K562 (cell line): Measurements from ENCODE around the gene SERPIND1. TPM values are rescaled to one million over a fixed set of nuclear protein-coding genes. Genes with fewer than 3 reads are reported as not detected.

ENCODE experiments used
- ATAC-seq: fragments of 200-7000 bp; cut with Tn5 transposase; 3 replicates; pipeline ENCODE4 v1.9.1; 2020; ENCODE audit warnings: moderate library complexity
- BruUV-seq: library from RNA; stranded (reverse); fragments of 400-500 nt; replicated peaks from 2 replicates; lab custom pipeline; 2021; lab: Mats Ljungman, UMichigan
- CTCF ChIA-PET: fragments of 300-600 bp; formaldehyde crosslinking; extraction: SDS; loops from one replicate; lab custom pipeline; 2021; ENCODE audit warnings: low intra/inter-chr PET ratio; lab: Yijun Ruan, JAX
- POLR2A ChIA-PET: fragments of 300-600, 350-650 bp; sonication (Branson Sonifier 250); formaldehyde crosslinking; extraction: SDS; loops from one replicate; lab custom pipeline; 2021; ENCODE audit warnings: antibody characterized with exemption, inconsistent platforms; lab: Yijun Ruan, JAX
- DNase-seq, 4 experiments: peaks; one replicate each; pipeline versions ENCODE4 v3.0.0 to v3.0.0-alpha.2; 2011 to 2018; ENCODE audit warnings: low spot score in 3 of 4, mixed read lengths in 3 of 4; ENCODE audit errors: extremely low read depth in 1 of 4
- FAIRE-seq: peaks from 2 replicates; lab custom pipeline; 2011; peaks lifted over from hg19 to GRCh38; lab: Jason Lieb, UNC
- H2AFZ ChIP-seq: 2 replicates; pipeline ENCODE4 v1.6.0; 2011; ENCODE audit warnings: low read depth, low read length, control low read depth, inconsistent platforms
- H3K27ac ChIP-seq: fragments of 200-600 bp; 3 replicates; pipeline ENCODE4 v1.8.0; 2011; ENCODE audit warnings: low read depth, mild to moderate bottlenecking, control low read depth, inconsistent platforms, low read length, moderate library complexity, mixed read lengths; ENCODE audit errors: extremely low read depth
- H3K27me3 ChIP-seq, 2 experiments: fragments of 300-600 bp in 1 of 2; 2 replicates in 1 of 2; 3 replicates in 1 of 2; pipeline versions ENCODE4 v1.6.0 to v1.8.0; 2011; ENCODE audit warnings: inconsistent platforms in 2 of 2, low read length in 2 of 2, mild to moderate bottlenecking in 1 of 2, mixed read lengths in 1 of 2, moderate library complexity in 1 of 2; ENCODE audit not compliant: control insufficient read depth in 2 of 2, insufficient read depth in 2 of 2
- H3K36me3 ChIP-seq: fragments of 300-600 bp; 3 replicates; pipeline ENCODE4 v1.8.0; 2011; ENCODE audit warnings: mild to moderate bottlenecking, low read length, inconsistent platforms; ENCODE audit not compliant: control insufficient read depth, insufficient read depth
- H3K4me1 ChIP-seq, 2 experiments: fragments of 200-600 bp in 1 of 2; replicated peaks in 1 of 2; 2 replicates in 1 of 2; 3 replicates in 1 of 2; pipeline versions ENCODE4 v1.5.1 to v1.8.0; 2011; ENCODE audit warnings: inconsistent platforms in 2 of 2, low read length in 2 of 2, mild to moderate bottlenecking in 1 of 2, mixed read lengths in 1 of 2, moderate library complexity in 1 of 2; ENCODE audit not compliant: control insufficient read depth in 2 of 2, insufficient read depth in 2 of 2
- H3K4me2 ChIP-seq: 2 replicates; pipeline ENCODE4 v1.6.1; 2011; ENCODE audit warnings: low read length, control low read depth, inconsistent platforms, mixed read lengths; ENCODE audit not compliant: insufficient read depth
- H3K4me3 ChIP-seq: fragments of 200-600 bp; sonication (generic), shearing (Covaris generic); 2 replicates; pipeline ENCODE4 v1.5.1; 2016; ENCODE audit warnings: control low read depth, inconsistent platforms
- H3K79me2 ChIP-seq: fragments of 200-600 bp; 3 replicates; pipeline ENCODE4 v1.8.0; 2011; ENCODE audit warnings: low read length, inconsistent platforms; ENCODE audit not compliant: control insufficient read depth, insufficient read depth
- H3K9ac ChIP-seq, 2 experiments: 2 replicates each; pipeline versions ENCODE4 v1.6.0 to v1.6.1; 2011; ENCODE audit warnings: low read depth in 2 of 2, low read length in 2 of 2, control low read depth in 1 of 2, inconsistent platforms in 1 of 2, mild to moderate bottlenecking in 1 of 2, mixed read lengths in 1 of 2; ENCODE audit not compliant: insufficient read depth in 1 of 2
- H3K9me1 ChIP-seq: one replicate; pipeline ENCODE4 v1.6.0; 2011; ENCODE audit warnings: inconsistent platforms, mild to moderate bottlenecking, low read length, moderate library complexity; ENCODE audit not compliant: control insufficient read depth, insufficient read depth
- H3K9me3 ChIP-seq: replicated peaks from 2 replicates; pipeline ENCODE4 v1.5.1; 2011; ENCODE audit warnings: low read depth, low read length, inconsistent platforms; ENCODE audit not compliant: control insufficient read depth, insufficient read depth
- H4K20me1 ChIP-seq: replicated peaks from 2 replicates; pipeline ENCODE4 v1.6.1; 2011; ENCODE audit warnings: low read length, inconsistent platforms, mixed read lengths; ENCODE audit not compliant: control insufficient read depth, insufficient read depth
- CBFB ChIP-seq: sonication (generic); formaldehyde crosslinking; IDR thresholded peaks from 2 replicates; pipeline ENCODE4 v1.4.0; 2020; ENCODE audit warnings: mild to moderate bottlenecking, missing genetic modification reagents
- JUN ChIP-seq, 2 experiments: sonication (generic) in 1 of 2; formaldehyde crosslinking in 1 of 2; IDR thresholded peaks; 2 replicates each; pipeline versions ENCODE4 v1.6.1 to v1.8.0; 2012 to 2022; ENCODE audit warnings: borderline replicate concordance in 2 of 2, mild to moderate bottlenecking in 2 of 2, improper control_type of control experiment in 1 of 2, low read depth in 1 of 2, low read length in 1 of 2, missing genetic modification reagents in 1 of 2
- MAX ChIP-seq: sonication (generic); formaldehyde crosslinking; IDR thresholded peaks from 2 replicates; pipeline ENCODE4 v1.9.0; 2022; ENCODE audit warnings: mild to moderate bottlenecking, missing genetic modification reagents
- NR1H2 ChIP-seq: sonication (generic); formaldehyde crosslinking; IDR thresholded peaks from 2 replicates; pipeline ENCODE4 v1.4.0; 2020; ENCODE audit warnings: mild to moderate bottlenecking, missing genetic modification reagents
- NUFIP1 ChIP-seq: fragments of 450-650 bp; IDR thresholded peaks from 2 replicates; pipeline ENCODE4 v1.6.1; 2018; ENCODE audit not compliant: partially characterized antibody
- POLR2AphosphoS2 ChIP-seq: IDR thresholded peaks from 2 replicates; pipeline ENCODE4 v1.6.1; 2012; ENCODE audit warnings: low read length, improper control_type of control experiment
- RNF2 ChIP-seq: sonication (generic); IDR thresholded peaks from 2 replicates; pipeline ENCODE4 v1.6.1; 2016
- STAG1 ChIP-seq: sonication (generic); formaldehyde crosslinking; IDR thresholded peaks from 2 replicates; pipeline ENCODE4 v1.5.0; 2020; ENCODE audit warnings: missing genetic modification reagents, borderline replicate concordance
- TEAD1 ChIP-seq, 2 experiments: fragments of 450-650 bp in 1 of 2; sonication (generic) in 1 of 2; formaldehyde crosslinking; IDR thresholded peaks; 2 replicates each; pipeline versions ENCODE4 v1.4.0 to v1.8.0; 2020 to 2022; ENCODE audit warnings: mild to moderate bottlenecking in 2 of 2, missing genetic modification reagents in 1 of 2
- TEAD4 ChIP-seq, 2 experiments: sonication (generic) in 1 of 2; formaldehyde crosslinking in 1 of 2; IDR thresholded peaks; 2 replicates each; pipeline versions ENCODE4 v1.6.1 to v1.8.0; 2012 to 2022; ENCODE audit warnings: borderline replicate concordance in 1 of 2, inconsistent platforms in 1 of 2, low read length in 1 of 2, mild to moderate bottlenecking in 1 of 2, missing genetic modification reagents in 1 of 2
- ZNF124 ChIP-seq: sonication (generic); formaldehyde crosslinking; IDR thresholded peaks from 2 replicates; pipeline ENCODE4 v1.8.1; 2022; ENCODE audit warnings: missing genetic modification reagents
- ZNF143 ChIP-seq: sonication (generic); formaldehyde crosslinking; IDR thresholded peaks from 2 replicates; pipeline ENCODE4 v1.9.0; 2022; ENCODE audit warnings: mild to moderate bottlenecking, missing genetic modification reagents
- ZNF146 ChIP-seq: IDR thresholded peaks from one replicate; pipeline ENCODE4 v1.6.1; 2018; ENCODE audit warnings: missing compliant biosample characterization; ENCODE audit not compliant: unreplicated experiment
- WGBS: fragments of 100-300 bp; shearing (Covaris generic); methylation state at CpG from one replicate; pipeline ENCODE4 v1.1.6; 2016; ENCODE audit warnings: low coverage, mixed read lengths; ENCODE audit not compliant: insufficient coverage; ENCODE audit errors: missing lambda C conversion rate; 5-methylcytosine and 5-hydroxymethylcytosine counted together
- in situ Hi-C: fragments of 300-500 bp; cut with MboI; formaldehyde crosslinking; loops from 4 replicates; pipeline ENCODE4 v1.15.0; 2018; ENCODE audit warnings: inconsistent platforms, mixed read lengths
- intact Hi-C: fragments of 100-400 bp; cut with micrococcal nuclease; formaldehyde crosslinking; loops from 2 replicates; pipeline ENCODE4 v1.14.2; 2022
- polyA plus RNA-seq, 8 experiments: library from polyadenylated mRNA; depleted of rRNA in 4 of 8; stranded (reverse) in 5 of 8; unstranded in 3 of 8; fragments of >200 nt; fragmentation: Nextera tagmentation in 2 of 8; fragmentation: Illumina TruSeq in 1 of 8; extraction: Ambion mirVana in 2 of 8; extraction: Trizol in 1 of 8; gene quantifications; 2 replicates each; pipeline versions ENCODE4 v1.2.1 to v1.2.3, GENCODE V29; 2011 to 2014; ENCODE audit warnings: inconsistent platforms in 1 of 8, missing spikeins in 1 of 8
- total RNA-seq, 7 experiments: library from RNA; depleted of rRNA in 6 of 7; stranded (reverse); fragments of >200 nt in 6 of 7; fragmentation: Illumina TruSeq in 2 of 7; extraction: Trizol in 2 of 7; gene quantifications; 2 replicates each; pipeline versions ENCODE4 v1.2.1 to v1.2.3, GENCODE V29; 2011 to 2021; ENCODE audit warnings: low replicate concordance in 1 of 7
- TF ChIP-seq, protein P1 (sequence below): sonication (generic); formaldehyde crosslinking; IDR thresholded peaks from 2 replicates; pipeline ENCODE4 v1.9.0; 2022; ENCODE audit warnings: mild to moderate bottlenecking, missing genetic modification reagents
- TF ChIP-seq, protein P2 (sequence below): sonication (generic); formaldehyde crosslinking; IDR thresholded peaks from 2 replicates; pipeline ENCODE4 v1.8.0; 2022; ENCODE audit warnings: mild to moderate bottlenecking, missing genetic modification reagents
- TF ChIP-seq, protein P3 (sequence below): fragments of 250-450 bp; sonication (Bioruptor Pico); IDR thresholded peaks from 2 replicates; pipeline ENCODE4 v1.8.0; 2022; ENCODE audit warnings: inconsistent platforms, mild to moderate bottlenecking, moderate library complexity, borderline replicate concordance

The SERPIND1 gene
- total and polyA plus RNA-seq, 9 of the 15 experiments (the other 6 are each of a cell fraction or from before 2014, with no cell fraction given): 0.04 to 0.11 (median 0.09) TPM; not detected in 6

GRCh38 chr22:20762233-20762796, 11.6 kb upstream of the SERPIND1 start:
- ChIA-PET CTCF (no interaction called here), POLR2A (interaction anchor here (0.5 to 3.6 kb wide), 15 partner anchors 10 to 801 kb away, joined by 3 to 24 read pairs (median 3); partner anchors contain the start of genes CRKL and SERPIND1)
- peaks cover 62% of the 10 kb centered on the region for H3K36me3 ChIP-seq
- no peak overlapping the region for H3K4me3 ChIP-seq
- DNase-seq (no peak), ATAC-seq (no peak), FAIRE-seq (no peak)
- no peak overlapping the region for H3K27ac ChIP-seq
- H4K20me1 ChIP-seq: no peaks in the 10 kb centered on the region; the same call in 1 of the 2 replicates
- intact Hi-C loops (loop anchor here (5.0 kb wide), 1 partner anchor 40 kb away; no protein-coding TSS in a partner anchor), in situ Hi-C loops (no loop called here)
- no peak overlapping the region; a peak in 1 of 4 replicates for H3K9ac ChIP-seq
- H3K4me1 ChIP-seq: no peaks in the 10 kb centered on the region
- H3K79me2 ChIP-seq: no peaks in the 10 kb centered on the region
- no peaks in the 10 kb centered on the region for H3K27me3 ChIP-seq
- 90% methylated on average over 7 of the region's 7 CpGs for WGBS
- H2AFZ ChIP-seq: no peak overlapping the region
- peaks cover 8% of the 10 kb centered on the region for H3K9me1 ChIP-seq
- no peaks in the 10 kb centered on the region for H3K9me3 ChIP-seq
- no peak overlapping the region for H3K4me2 ChIP-seq
- BruUV-seq: no TSS peak
- TF ChIP-seq ZNF146 (CRISPR knock-in tag) (no peak), TEAD1 (CRISPR knock-in tag; IDR thresholded peaks at IDR 0.05) (0 out of 4 replicates have a peak, but pooled peaks of 1 of the 2 experiments have one; percentile 38), RNF2 (no peak), CBFB (0 out of 2 replicates have a peak, but pooled peaks have one; percentile 62), TEAD4 (IDR thresholded peaks at IDR 0.05; ENCODE audit: low read length) (no peak), TEAD4 (CRISPR knock-in tag; IDR thresholded peaks at IDR 0.05; ENCODE audit: borderline replicate concordance) (peak; percentile 81; the same call in 1 of the 2 replicates), NUFIP1 (no peak), JUN (IDR thresholded peaks at IDR 0.05; ENCODE audit: borderline replicate concordance, low read depth, low read length) (no peak), JUN (CRISPR knock-in tag; IDR thresholded peaks at IDR 0.05; ENCODE audit: borderline replicate concordance) (peak; percentile 79; the same call in 1 of the 2 replicates), ZNF143 (CRISPR knock-in tag) (0 out of 2 replicates have a peak, but pooled peaks have one; percentile 44), ZNF124 (CRISPR knock-in tag) (0 out of 2 replicates have a peak, but pooled peaks have one; percentile 55), STAG1 (CRISPR knock-in tag) (peak; percentile 29; the same call in 1 of the 2 replicates), NR1H2 (CRISPR knock-in tag) (0 out of 2 replicates have a peak, but pooled peaks have one; percentile 41), POLR2AphosphoS2 (no peak), MAX (CRISPR knock-in tag) (peak; percentile 44)
- TF ChIP-seq, protein P1, sequence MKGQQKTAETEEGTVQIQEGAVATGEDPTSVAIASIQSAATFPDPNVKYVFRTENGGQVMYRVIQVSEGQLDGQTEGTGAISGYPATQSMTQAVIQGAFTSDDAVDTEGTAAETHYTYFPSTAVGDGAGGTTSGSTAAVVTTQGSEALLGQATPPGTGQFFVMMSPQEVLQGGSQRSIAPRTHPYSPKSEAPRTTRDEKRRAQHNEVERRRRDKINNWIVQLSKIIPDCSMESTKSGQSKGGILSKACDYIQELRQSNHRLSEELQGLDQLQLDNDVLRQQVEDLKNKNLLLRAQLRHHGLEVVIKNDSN: peak; percentile 42; the same call in 1 of the 2 replicates
- TF ChIP-seq, protein P2, sequence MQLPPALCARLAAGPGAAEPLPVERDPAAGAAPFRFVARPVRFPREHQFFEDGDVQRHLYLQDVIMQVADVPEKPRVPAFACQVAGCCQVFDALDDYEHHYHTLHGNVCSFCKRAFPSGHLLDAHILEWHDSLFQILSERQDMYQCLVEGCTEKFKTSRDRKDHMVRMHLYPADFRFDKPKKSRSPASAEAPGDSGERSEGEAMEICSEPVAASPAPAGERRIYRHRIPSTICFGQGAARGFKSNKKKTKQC (CRISPR knock-in tag): peak; percentile 79
- TF ChIP-seq, protein P3, sequence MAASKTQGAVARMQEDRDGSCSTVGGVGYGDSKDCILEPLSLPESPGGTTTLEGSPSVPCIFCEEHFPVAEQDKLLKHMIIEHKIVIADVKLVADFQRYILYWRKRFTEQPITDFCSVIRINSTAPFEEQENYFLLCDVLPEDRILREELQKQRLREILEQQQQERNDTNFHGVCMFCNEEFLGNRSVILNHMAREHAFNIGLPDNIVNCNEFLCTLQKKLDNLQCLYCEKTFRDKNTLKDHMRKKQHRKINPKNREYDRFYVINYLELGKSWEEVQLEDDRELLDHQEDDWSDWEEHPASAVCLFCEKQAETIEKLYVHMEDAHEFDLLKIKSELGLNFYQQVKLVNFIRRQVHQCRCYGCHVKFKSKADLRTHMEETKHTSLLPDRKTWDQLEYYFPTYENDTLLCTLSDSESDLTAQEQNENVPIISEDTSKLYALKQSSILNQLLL (CRISPR knock-in tag): peak; percentile 65; the same call in 1 of the 2 replicates
